NB4 (cell line): ENCODE data around the gene LRP11.

Source experiments
- DNase-seq: peaks from one replicate; pipeline ENCODE4 v3.0.0; 2010; ENCODE audit warnings: low read depth
- H3K4me3 ChIP-seq: one replicate; pipeline ENCODE4 v1.5.1; 2011; ENCODE audit warnings: mild to moderate bottlenecking, low read depth, low read length, moderate library complexity
- CTCF ChIP-seq: IDR thresholded peaks from one replicate; pipeline ENCODE4 v1.5.1; 2012; ENCODE audit warnings: low read depth, low read length
- MAX ChIP-seq: IDR thresholded peaks from 2 replicates; pipeline ENCODE4 v1.6.1; 2011; ENCODE audit warnings: low read depth, low read length
- MYC ChIP-seq: IDR thresholded peaks from 2 replicates; pipeline ENCODE4 v1.6.1; 2011; ENCODE audit warnings: low read depth, low read length
- POLR2A ChIP-seq: IDR thresholded peaks from 2 replicates; pipeline ENCODE4 v1.6.1; 2011; ENCODE audit warnings: mild to moderate bottlenecking; ENCODE audit not compliant: insufficient read length; ENCODE audit errors: extremely low read depth

Gene LRP11

GRCh38 chr6:149833651-149834050 is 30.5 kb downstream of the LRP11 start:
- DNase-seq: no peak
- no peak for TF ChIP-seq MYC
- TF ChIP-seq POLR2A: no peak
- TF ChIP-seq CTCF: peak; percentile 18
- no peak overlapping the region for H3K4me3 ChIP-seq

- TF ChIP-seq POLR2A (no peak), MAX (no peak), CTCF (no peak), MYC (no peak)
Observed at GRCh38 chr6:149831308-149831820, 32.8 kb downstream of the LRP11 start.

GRCh38 chr6:149830731-149831307 is 33.3 kb downstream of the LRP11 start:
- no peak overlapping the region for H3K4me3 ChIP-seq
- TF ChIP-seq MYC (no peak), MAX (no peak), CTCF (no peak), POLR2A (no peak)
- no peak for DNase-seq

More at GRCh38 chr6:149831308-149831820, 32.8 kb downstream of the LRP11 start:
- no peak for DNase-seq
- H3K4me3 ChIP-seq: no peak overlapping the region

- no peak for TF ChIP-seq MAX
- no peak for DNase-seq
Observed at GRCh38 chr6:149825292-149825691, 38.9 kb downstream of the LRP11 start.

GRCh38 chr6:149823013-149823412 is 41.1 kb downstream of the LRP11 start:
- H3K4me3 ChIP-seq: no peak overlapping the region
- no peak for DNase-seq
- TF ChIP-seq CTCF (no peak), MAX (no peak)

More at GRCh38 chr6:149825292-149825691, 38.9 kb downstream of the LRP11 start:
- no peak overlapping the region for H3K4me3 ChIP-seq

- no peak for DNase-seq
- TF ChIP-seq POLR2A: no peak
- H3K4me3 ChIP-seq: no peak overlapping the region
Observed at GRCh38 chr6:149821492-149821891, 42.7 kb downstream of the LRP11 start.

GRCh38 chr6:149820506-149820905 is 43.7 kb downstream of the LRP11 start:
- DNase-seq: no peak
- peak; percentile 4 for TF ChIP-seq CTCF
- TF ChIP-seq MYC: no peak

More at GRCh38 chr6:149820506-149820905, 43.7 kb downstream of the LRP11 start:
- no peak overlapping the region for H3K4me3 ChIP-seq
